Left renal cortex interstitium (tissue), 4 donors: ENCODE measurements around the gene RANBP9. TPM values are rescaled to one million over a fixed set of nuclear protein-coding genes. Genes with fewer than 3 reads are reported as not detected.

Experiments used
- DNase-seq, 4 donors: peaks; one replicate each; pipeline ENCODE4 v3.0.0-alpha.2; 2013; ENCODE audit warnings: low read depth in 4 of 4, low spot score in 2 of 4, missing footprints in 1 of 4
- polyA plus RNA-seq, 4 donors: library from polyadenylated mRNA; unstranded; fragments of 120-200 nt; gene quantifications; one replicate each; pipeline ENCODE4 v1.2.1, GENCODE V29; 2013; ENCODE audit not compliant: insufficient read length in 4 of 4

RANBP9 gene
- 10 to 100 TPM; 42.5 to 48.3 (median 47.6) TPM for polyA plus RNA-seq

GRCh38 chr6:13711733-13712598, at the start of gene RANBP9:
Gene RANBP9, minus strand, starts transcription at chr6:13711835. Its CDS starts 330 bp downstream, at chr6:13711505.
- DNase-seq: peak in 2 of 4 donors; percentile 76 to 84

DNA sequence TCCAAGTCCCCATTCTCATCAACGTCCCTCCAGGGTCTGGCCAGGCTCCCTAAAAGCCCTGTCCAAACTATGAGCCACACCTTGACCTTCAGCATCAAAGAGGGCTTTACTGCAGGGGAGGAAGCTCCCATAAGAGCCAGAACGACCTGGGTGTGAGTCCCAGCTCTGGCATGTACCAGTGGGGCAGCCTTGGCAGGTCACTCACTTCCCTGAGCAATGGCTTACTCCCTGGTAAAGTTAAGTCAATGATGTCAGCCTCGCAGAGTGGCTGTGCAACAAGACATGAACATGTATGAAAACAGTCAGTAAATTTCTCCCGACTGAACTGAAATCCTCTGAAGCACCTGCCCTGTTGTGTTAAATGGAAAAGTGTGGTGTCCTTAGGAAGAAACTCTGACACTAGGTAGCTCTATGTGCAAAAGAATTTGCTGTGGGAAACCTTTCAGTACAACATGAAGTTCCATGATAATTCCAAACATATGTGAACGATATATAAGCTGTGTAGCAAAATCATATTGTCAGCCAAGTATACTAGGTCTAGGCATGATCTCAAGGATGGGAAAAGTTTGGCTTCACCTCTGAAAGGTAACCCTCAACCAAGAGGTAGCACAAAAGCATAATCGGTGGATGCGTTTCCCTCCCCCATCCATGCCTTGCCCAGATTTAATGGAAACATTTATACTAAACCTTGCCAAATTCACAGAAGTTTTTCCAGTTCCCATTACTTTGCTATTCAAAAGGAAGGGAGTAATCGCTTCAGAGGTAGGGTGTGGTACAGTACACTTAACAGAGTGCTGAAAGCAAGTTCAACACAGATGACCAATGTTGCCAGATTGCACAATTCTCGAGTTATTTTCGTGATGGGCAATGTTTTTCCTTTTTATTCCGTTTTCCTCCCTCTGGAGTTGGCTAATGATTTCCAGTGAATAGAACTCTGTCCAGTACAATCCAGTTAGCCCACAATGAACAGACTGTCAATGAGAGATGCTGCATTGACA, 49.0 kb upstream of the RANBP9 start:
- DNase-seq: no peak

DNA sequence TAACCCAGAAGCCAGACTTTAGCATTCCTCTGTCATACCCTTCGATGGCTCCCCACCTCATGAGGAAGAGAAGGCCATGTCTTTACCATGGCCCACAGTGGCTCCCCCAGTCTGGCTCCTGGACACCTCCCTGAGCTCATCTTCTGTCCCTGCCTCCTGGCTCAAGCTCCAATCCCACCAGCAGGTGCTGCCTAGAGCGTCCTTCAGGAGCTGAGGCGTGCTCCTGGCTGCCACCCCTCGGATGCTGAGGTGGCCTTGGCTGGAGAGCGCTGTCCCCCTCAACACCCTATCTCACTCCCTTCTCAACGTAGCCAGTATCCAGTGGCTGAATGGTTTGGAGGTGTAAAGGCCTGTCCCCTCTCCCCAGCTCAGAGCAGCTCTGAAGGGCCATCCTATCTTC, 47.4 kb upstream of the RANBP9 start:
- no peak for DNase-seq

DNA sequence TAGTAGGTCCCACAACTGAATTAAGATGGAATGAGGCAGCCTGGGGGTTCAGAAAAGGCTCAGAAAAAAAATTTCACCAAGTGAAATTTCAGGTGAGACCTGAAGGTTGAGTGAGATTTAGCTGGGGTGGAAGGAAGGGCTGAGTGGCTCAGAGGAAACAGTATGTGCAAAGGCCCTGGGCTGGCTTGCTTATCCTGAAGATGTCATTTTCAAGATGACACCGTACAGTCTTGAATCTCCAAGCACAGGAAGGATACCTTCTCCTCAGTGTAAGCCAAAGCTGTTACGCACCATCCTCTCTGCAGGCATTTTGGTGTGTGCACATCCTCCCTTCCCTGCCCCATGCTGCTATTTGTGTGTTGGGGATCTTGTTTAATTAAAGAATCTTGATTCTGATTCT, 43.0 kb upstream of the RANBP9 start:
- DNase-seq: no peak

- DNase-seq: no peak
These were observed 32.1 kb upstream of the RANBP9 start for GRCh38 chr6:13743736-13744127.

- DNase-seq: no peak
These were observed 31.5 kb upstream of the RANBP9 start for GRCh38 chr6:13742961-13743735.

DNA sequence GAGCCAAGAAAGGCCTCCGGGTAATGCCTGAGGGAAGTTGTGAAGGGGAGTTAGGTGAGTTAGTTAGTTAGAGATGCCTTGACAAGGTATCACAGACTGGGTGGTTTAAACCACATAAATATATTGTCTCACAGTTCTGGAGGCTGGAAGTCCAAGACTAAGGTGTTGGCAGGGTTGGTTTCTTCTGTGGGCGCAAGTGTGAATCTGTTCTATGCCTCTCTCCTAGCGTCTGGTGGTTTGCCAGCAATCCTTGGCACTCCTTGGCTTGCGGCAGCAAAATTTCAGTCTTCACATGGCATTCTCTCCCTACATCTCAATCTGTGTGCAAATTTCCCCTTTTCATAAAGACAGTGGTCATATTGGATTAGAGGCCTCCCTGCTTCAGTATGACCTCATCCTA, 29.7 kb upstream of the RANBP9 start:
- no peak for DNase-seq

- DNase-seq: no peak
These were observed 23.4 kb upstream of the RANBP9 start for GRCh38 chr6:13735031-13735430.

GRCh38 chr6:13733178-13733887, 21.7 kb upstream of the RANBP9 start:
- DNase-seq: peak in 1 of 4 donors; percentile 23

GRCh38 chr6:13730704-13731103, 19.1 kb upstream of the RANBP9 start:
- no peak for DNase-seq

- no peak for DNase-seq
These were observed 18.3 kb upstream of the RANBP9 start for GRCh38 chr6:13729891-13730290.

- DNase-seq: no peak
These were observed 13.9 kb upstream of the RANBP9 start for GRCh38 chr6:13725570-13725969.

DNA sequence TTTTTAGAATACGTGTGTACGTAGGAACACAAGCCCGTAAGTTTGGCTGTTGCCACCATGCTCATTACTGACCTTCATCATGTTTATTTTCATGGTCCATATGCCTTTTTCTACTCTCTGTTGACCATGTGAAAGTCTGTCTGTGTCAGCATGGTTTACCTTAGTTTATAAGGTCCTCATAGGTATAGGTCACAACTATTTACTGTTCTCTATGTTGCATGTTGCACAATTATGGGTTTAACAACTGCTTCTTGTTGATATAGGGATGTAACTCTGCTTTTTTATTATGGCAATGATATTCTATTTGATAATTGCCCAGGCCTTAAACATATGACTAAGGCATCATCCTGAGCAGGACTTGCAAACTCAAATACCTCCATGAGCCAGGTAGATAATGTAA, 13.4 kb upstream of the RANBP9 start:
- DNase-seq: no peak

DNA sequence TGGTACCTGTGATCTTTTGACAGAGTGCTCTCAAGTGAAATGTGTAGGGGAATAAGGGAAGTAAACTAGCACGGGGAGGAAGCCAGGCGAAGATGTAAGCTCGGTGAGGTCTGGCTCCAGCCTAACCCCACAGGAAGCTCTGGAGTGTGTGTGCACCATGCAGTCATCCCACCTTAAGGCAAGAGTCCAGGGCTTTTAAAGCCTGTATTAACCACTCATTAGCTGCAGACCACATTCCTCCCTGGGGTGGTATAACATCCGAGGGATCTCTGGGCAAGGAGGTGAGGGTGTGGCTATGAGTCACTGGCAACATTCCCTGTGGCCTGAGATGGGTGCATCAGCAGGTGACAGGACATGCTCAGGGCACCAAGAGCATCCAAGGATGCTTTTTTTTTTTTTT, 12.5 kb upstream of the RANBP9 start:
- DNase-seq: no peak

DNA sequence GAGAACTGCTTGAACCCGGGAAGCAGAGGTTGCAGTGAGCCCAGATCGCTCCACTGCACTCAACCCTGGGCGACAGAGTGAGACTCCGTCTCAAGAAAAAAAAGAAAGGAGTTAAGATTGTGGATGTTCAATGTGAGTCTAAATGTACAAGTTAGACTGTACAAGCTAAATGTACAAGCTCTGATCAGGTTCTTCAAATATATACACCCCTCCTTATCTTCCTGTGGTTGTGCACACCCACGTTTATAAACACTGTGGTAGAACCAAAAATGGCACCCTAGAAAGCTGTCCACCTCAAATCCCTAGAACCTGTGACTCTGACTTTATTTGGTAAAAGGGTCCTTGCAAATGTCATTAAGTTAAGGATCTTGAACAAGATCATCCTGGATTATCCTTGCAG, 11.2 kb upstream of the RANBP9 start:
- no peak for DNase-seq

DNA sequence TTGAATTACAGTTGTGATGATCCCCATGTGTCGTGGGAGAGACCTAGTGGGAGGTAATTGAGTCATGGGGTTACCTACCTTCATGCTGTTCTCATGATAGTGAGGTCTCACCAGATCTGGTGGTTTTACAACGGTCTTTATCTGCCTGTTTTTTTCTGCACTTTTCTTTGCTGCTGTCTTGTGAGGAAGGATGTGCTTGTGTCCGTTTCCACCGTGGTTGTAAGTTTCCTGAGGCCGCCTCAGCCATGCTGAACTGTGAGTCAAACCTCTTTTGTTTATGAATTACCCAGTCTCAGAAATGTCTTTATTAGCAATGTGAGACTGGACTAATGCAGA, 6.5 kb upstream of the RANBP9 start:
- no peak for DNase-seq

GRCh38 chr6:13716955-13717295, 5.3 kb upstream of the RANBP9 start:
- DNase-seq: no peak

DNA sequence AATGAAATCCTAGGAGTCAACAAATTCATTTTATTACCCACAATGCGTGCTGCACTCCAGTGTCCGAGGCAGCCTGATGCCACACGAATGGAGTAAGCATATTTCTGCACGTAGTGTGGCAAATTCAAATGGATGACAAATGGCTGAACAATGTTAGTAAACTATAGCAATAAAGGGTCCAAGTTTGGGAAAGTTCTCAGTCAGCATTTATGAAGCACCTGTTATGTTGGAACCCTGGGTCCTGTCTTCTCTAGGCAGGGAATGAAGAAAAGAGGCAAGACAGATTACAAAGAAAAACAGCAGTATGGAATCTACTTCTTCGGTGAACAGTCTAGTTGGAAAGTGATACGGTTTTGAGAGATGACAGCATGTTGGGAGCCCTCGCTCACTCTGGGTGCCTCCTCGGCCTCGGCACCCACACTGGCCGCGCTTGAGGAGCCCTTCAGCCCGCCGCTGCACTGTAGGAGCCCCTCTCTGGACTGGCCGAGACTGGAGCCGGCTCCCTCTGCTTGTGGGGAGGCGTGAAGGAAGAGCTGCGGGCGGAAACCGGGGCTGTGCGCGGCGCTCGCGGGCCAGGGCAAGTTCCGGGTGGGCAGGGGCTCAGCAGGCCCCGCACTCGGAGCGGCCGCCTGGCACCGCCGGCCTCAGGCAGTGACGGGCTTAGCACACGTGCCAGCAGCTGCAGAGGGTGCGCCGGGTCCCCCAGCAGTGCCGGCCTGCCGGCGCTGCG, 4.8 kb upstream of the RANBP9 start:
- DNase-seq: no peak

DNA sequence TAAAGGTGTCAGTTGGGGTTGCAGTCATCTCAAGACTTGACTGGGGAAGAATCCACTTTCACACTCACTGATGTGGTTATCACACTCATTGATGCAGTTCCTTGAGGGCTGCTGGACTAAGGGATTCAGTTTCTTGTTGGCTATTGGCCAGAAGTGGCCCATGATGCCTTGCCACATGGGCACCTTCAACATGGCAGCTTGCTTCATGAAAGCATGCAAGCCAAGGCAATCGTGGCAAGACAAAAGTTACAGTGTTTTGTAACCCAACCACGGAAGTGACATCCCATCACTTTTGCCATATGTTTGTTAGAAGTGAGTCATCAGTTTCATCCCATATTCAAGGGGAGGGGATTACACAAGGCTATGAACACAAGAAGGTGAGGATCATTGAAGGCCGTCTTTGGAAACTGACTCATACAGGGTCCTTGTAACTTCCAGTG, 3.8 kb upstream of the RANBP9 start:
- no peak for DNase-seq

DNA sequence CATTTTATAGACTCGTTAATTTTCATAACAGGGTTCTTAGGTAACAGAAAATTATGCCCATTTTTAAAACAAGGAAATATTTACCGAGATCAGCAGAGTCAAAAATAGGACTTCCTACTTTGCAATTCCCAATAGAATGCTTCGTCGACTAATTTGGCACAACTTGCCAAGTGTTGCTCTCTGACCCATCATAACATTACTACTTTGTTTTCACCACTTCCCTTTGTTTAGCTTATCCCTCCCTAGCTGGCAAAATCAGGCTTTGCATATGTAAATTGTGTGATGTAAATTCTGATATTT, 914 bp upstream of the RANBP9 start:
- no peak for DNase-seq
